ENCODE results near the gene FUBP1. TPM values are rescaled to one million over a fixed set of nuclear protein-coding genes. Genes with fewer than 3 reads are reported as not detected.
"Not testable (repeated sequence)": the region's sequence is repeated elsewhere in the genome, so short reads cannot be mapped to it uniquely, and the experiment has no call there.

Gene FUBP1
- total RNA-seq: 155 and 193 TPM in 2 replicates

DNA sequence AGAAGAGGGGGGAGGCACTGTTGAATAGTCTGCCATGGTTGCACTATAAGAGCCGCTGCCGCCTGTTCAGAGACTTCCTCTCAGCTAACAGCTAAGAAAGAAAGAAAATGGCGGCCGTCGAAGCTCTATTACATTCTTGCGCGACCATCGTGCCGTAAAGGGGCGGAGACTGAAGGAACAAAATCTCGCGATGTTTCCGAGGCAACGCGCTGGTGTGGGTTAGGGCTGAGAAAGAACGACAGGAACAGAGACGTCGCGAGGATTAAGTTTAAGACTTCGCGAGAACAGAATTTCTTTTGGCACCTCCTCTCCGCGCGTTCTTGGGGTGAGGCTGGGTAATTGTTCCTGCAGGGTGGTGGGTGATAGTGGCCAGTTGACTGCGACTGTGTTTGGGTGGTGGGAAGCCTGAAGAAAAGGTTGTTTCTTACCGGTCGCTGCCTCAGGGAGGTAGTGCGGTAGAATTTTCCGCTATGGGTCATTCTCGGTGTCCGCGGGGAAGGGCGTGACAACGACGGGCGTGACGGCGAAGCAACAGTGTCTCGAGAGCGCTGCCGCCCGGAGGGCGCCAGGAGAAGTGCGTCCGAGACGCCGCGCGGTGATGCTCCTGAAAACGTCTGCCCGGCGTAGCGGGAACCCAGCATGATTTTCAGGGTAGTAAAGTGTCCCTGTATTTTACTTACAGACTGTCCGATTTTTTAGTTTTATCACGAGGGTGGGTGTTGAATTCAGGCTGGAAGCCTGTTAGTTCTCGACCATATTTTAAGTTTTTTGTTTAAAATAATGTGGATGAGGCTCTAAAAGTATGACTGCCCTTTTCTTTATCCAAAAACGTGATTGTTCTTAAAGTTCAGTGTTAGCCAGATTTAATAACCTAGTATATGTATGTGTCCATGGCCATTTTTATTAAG is at the start of gene FUBP1:
FUBP1 (minus strand) TSS at position 104 of the 908 bp plus-strand sequence; CDS start at position 36, 68 bp downstream.
- peak; percentile 98 for DNase-seq (ENCODE audit: low read depth, low spot score)

DNA sequence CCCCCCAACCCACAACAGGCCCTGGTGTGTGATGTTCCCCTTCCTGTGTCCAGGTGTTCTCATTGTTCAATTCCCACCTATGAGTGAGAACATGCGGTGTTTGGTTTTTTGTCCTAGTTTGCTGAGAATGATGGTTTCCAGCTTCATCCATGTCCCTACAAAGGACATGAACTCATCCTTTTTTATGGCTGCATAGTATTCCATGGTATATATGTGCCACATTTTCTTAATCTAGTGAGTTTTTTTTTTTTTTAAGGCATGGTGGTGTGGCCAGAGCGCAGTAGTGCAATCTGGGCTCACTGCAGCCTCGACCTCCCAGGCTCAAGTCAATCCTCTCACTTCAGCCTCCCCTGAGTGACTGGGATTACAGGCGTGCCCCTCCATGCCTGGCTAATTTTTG is 42.3 kb upstream of the FUBP1 start:
- not testable (repeated sequence) for DNase-seq (ENCODE audit: low read depth, low spot score)

- no peak for DNase-seq (ENCODE audit: low read depth, low spot score)
Observed at GRCh38 chr1:78019024-78019423, 40.2 kb upstream of the FUBP1 start.

GRCh38 chr1:78015148-78015547 is 36.3 kb upstream of the FUBP1 start:
- DNase-seq (ENCODE audit: low read depth, low spot score): no peak

DNA sequence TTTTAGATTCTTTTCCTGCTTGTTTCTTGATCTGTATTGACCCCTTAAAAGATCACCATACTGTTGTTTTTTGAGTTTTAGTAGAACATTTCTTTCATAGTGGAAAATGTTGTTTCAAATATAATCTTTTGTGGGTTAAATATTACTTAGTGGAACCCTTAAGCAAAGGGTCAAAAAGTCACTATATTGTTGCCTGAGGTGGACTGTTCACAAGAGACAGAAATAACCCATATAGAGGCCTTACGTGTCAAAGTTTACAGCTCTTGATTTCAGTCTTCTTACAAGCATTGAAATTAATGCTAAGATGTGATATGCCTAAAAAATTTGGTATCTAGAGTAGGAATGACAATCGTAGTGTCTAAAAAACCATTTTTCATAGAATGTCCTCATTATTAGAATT is 32.2 kb upstream of the FUBP1 start:
- no peak for DNase-seq (ENCODE audit: low read depth, low spot score)

GRCh38 chr1:78009836-78010235 is 31.0 kb upstream of the FUBP1 start:
- DNase-seq (ENCODE audit: low read depth, low spot score): no peak

DNA sequence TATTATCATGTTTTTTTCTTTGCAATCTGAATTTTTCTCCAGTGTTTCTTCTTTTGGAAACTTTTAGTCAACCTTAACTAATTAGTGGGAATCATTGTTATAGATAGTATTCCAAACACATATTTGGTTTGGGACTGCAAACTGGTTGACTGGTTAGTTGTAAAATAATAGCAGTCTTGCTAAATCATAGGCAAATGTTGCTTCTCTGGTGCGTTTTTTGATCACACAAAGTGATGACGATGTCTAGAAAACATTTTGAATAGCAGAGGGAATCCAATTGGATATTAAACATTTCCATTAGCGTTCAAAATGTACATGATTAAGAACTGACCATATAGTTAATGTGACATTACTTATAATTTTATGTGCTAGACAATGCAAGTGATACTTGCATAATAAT is 30.4 kb upstream of the FUBP1 start:
- DNase-seq (ENCODE audit: low read depth, low spot score): no peak

DNA sequence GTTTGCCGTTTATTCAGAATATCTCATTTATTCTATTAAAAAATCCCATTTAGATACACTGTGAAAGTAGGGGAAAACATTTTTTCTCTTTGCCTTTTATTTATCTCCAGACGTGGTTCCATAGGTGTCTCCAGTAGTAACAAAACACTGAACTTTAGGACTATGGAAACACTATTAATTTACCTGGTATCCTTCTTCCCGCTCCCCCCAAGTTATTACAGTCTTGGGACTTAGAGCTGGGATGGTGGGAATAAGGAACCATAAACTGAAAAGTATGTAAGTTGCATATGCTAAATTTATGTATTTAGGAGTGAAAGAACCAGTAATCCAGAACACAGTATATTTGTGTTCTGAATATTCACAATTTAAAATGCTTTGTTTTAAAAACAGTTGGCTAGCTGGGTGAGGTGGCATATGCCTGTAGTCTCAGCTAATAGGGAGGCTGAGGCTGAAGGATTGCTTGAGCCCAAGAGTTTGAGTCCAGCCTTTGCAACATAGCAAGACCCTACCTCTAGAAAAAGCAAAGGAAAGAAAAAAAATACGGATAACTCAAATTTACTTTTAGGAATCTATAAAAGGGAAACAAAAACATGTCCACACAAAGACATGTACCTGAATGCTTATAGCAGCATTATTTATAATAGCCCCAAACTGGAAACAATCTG is 28.9 kb upstream of the FUBP1 start:
- no peak for DNase-seq (ENCODE audit: low read depth, low spot score)

- DNase-seq (ENCODE audit: low read depth, low spot score): no peak
Observed at GRCh38 chr1:78006521-78006920, 27.6 kb upstream of the FUBP1 start.

DNA sequence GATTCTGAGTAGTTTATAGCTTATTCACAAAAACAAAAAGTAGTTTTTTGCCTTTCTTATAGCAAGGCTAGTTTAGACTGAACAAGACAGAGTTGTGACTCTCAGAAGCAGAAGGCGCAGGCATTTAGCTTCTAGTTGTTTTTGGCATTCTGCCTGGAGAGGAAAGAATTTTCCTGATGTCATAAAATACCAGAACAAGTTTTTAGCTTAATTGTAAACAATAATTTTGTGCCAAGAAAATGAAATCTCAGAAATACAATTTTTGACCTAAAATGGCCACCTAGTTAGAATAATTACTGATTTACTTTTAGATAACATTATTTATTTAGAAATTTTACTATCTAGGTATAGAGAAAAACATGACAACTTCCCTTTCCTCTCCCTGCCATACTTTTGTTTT is 26.9 kb upstream of the FUBP1 start:
- peak; percentile 76 for DNase-seq (ENCODE audit: low read depth, low spot score)

- no peak for DNase-seq (ENCODE audit: low read depth, low spot score)
Observed at GRCh38 chr1:78005448-78005722, 26.5 kb upstream of the FUBP1 start.

GRCh38 chr1:78004719-78005447 is 26.0 kb upstream of the FUBP1 start, which contains the start of gene DNAJB4:
Gene DNAJB4, plus strand, starts transcription at chr1:78004939. Its CDS starts 172 bp downstream, at chr1:78005111.
- peak; percentile 96 for DNase-seq (ENCODE audit: low read depth, low spot score)

- DNase-seq (ENCODE audit: low read depth, low spot score): no peak
Observed at GRCh38 chr1:78003882-78004718, 25.2 kb upstream of the FUBP1 start.

- no peak for DNase-seq (ENCODE audit: low read depth, low spot score)
Observed at GRCh38 chr1:78003070-78003746, 24.3 kb upstream of the FUBP1 start.

GRCh38 chr1:78000536-78000935 is 21.7 kb upstream of the FUBP1 start:
- DNase-seq (ENCODE audit: low read depth, low spot score): not testable (repeated sequence)

DNA sequence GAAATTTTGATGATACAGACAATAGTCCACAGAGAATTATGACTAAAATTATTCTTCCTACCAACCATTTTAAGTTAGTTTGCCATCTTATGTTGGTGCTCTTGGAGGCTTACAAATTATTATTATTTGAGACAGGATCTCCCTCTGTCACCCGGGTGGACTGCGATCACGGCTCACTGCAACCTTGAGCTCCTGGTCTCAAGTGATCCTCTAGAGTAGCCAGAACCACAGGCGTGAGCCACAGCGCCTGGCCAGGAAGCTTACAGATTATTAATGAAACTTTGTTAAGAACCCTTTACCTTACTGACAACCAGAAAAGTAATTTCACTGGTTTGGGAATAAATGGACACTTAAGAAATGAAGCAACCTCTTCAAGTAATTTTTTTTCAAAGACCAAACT is 17.9 kb upstream of the FUBP1 start:
- DNase-seq (ENCODE audit: low read depth, low spot score): no peak

DNA sequence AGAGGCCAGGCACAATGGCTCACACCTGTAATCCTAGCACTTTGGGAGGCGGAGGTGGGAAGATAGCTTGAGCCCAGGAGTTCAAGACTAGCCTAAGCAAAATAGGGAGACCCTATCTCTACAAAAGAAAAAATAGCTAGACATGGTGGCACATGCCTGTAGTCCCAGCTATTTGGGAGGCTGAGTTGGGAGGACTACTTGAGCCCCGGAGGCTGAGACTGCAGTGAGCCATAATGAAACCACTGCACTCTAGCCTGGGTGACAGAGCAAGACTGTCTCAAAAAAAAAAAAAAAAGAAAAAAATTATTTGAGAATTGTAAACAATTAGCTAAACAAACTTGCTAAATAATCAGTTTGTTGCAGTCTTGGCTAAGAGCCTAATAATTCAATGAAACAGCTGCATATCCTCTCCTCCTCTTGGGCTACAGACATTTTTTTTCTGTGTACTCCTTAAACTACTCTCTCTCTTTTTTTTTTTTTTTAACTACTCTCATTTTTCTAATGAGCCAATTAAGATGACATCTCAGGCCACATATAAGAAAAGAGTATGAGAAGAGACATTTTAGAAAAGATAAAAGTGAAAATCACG is 15.3 kb upstream of the FUBP1 start:
- no peak for DNase-seq (ENCODE audit: low read depth, low spot score)

- DNase-seq (ENCODE audit: low read depth, low spot score): no peak
Observed at GRCh38 chr1:77991638-77992037, 12.8 kb upstream of the FUBP1 start.

DNA sequence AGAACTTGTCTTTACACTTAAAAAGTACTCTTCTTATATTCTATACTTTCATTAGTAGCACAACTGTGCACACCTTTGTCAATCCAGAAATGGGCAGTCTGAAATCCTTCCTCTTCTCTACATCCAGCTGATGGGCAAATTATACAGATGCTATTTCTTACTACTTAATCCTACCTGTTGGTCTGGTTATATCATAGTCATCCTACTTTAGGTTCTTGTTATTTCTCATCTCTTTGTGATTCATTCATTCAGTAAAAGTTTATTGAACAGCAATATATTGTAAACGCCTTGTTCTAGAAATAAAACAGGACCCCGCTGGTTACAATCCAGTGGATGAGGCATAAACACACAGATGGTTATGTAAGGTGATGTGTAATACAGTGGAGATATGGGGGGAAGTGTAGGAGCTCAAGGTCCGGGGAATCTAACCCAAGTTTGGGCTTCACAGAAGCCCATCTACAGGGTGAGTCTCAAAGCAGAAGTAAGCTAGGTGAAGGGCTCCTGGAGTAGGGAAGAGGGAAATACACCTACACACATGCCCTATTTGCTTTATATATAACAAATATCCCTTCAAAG is 11.8 kb upstream of the FUBP1 start:
- no peak for DNase-seq (ENCODE audit: low read depth, low spot score)

DNA sequence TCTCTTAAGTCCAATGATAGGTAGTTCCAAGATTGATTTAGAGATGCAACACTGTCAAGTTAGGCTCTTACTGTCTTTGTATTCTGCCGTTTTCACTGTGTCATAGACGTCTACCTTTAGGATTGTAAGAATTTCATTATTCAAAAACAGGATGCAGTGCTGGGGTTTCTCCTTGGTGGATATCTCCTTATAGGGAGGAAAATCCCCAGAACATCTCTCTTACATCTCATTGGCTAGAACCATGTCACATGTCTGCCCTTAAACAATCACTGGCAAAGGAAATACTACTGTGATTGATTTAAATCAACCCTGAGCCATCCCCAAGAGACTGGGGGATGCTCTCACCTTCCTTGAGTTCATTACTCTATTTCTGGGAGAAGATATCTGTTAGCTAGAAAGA is 10.9 kb upstream of the FUBP1 start:
- no peak for DNase-seq (ENCODE audit: low read depth, low spot score)

Data from pulmonary artery endothelial cell (primary cell).